ENCODE measurements around the gene MIEN1.
"Not testable (repeated sequence)": the region's sequence is repeated elsewhere in the genome, so short reads cannot be mapped to it uniquely, and the experiment has no call there.

MIEN1 gene

GRCh38 chr17:39755554-39756379 is 25.4 kb upstream of the MIEN1 start:
- DNase-seq, result no peak

GRCh38 chr17:39754958-39755553 is 24.7 kb upstream of the MIEN1 start:
- DNase-seq, result no peak

DNA sequence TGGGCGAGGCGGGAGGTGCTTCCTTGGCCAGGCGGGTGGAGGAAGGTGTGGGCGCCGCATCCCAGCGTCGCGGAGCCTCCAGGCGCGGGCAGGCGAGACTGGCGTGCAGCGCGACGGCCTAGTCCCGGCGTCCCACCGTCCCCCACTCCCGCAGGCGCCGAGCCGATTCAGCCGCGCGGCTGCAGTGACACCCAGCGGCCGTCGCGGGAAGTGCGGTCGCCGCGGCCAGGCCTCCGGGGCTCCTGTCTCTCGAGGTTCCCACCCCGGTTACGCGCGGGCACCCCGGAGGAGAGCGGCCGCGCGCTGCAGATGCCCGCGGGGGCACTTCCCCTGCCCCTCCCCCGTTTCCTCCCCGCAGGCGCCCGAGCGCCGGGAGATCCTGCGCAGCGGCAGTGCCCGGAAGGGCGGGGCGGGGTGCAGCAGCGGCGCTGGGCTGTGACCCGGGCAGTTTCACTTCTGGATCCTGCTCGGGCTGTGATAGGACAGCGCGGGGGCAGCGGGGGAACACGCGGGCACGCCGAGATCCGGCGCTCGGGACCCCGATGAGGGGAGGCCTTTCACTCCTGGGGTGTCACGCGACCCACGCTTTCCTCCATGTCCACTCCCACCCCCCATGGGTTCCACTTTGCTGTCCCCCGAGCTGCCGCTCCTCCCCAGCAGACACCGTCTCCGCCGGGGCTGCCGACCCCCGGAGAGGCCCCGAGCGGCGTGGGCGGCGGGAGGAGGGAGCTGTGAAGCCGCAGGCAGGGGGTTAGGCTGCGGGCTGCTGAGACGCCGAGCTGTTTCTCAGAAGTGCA is 24.0 kb upstream of the MIEN1 start:
- peak; percentile 88 for DNase-seq

DNA sequence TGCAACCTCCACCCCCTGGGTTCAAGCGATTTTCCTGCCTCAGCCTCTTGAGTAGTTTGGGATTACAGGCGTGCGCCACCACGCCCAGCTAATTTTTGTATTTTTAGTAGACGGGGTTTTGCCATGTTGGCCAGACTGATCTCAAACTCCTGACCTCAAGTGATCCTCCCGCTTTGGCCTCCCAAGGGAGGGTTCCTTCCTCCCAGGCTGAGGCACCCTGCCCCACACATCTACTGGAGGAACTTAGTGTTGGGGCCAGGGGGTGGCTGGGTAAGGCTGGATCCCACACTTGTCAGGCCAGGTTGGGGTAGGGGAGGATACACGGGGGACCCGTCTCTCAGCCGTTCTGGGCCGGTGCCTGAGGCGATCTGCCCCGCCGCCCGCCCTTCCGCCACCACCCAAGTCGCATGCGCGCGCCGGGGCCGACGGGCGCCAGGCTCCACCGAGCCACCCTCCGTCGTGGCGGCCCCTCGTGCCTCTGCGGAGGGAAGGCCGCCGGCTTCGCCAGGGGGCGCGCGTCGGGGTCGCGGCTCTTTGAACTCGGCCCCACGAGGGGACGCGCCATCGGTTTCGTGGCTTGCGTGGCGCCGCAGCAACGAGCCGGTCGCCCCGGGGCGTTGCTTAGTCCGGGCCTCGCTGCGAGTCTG is 23.3 kb upstream of the MIEN1 start:
- peak; percentile 27 for DNase-seq

GRCh38 chr17:39752241-39752881 is 22.0 kb upstream of the MIEN1 start:
- DNase-seq, result no peak

- no peak for DNase-seq
These were observed 21.3 kb upstream of the MIEN1 start for GRCh38 chr17:39751637-39752036.

GRCh38 chr17:39751016-39751543 is 20.7 kb upstream of the MIEN1 start:
- no peak for DNase-seq

DNA sequence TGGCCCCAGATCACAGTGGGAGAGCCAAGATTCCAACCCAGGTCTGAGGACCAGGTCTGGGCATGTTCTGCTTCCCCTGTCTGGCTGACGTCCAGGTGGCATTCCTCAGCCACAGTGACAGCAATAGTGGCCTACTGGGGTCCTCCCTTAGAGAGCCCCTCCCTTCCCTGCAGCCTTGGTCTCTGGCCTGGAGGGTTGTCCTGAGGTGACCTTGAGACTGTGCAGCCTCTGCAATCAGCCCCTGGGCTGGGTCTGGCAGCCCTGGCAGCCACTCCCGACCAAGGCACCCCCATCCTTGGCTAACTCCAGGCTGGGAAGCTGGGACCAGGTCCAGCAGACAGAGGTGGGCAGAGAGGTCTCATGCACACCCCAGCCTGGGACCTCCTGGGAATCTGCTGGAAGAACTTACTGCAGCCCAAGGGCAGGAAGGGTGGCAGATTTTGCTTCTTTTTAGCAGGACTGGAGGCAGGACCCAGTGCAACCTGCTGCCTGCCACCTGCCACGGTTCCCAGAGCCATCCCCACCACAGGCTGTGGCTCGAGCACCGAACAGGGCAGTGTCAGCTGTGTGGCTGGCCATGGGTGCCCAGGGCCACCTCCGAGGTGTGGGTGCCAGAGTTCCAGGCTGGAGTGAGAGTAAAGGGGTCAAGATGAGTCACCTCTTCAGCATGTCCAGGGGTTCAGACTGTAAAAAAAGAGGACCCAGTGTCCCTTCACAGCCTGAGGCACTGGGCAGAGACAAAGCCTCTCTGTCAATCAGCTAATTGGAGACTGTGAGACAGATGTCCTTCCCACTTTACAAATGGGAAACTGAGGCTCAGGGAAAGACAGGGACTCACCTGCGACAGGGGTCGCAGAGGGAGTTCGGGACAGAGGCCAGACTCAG is 20.0 kb upstream of the MIEN1 start:
- no peak for DNase-seq

GRCh38 chr17:39748444-39749034 is 18.2 kb upstream of the MIEN1 start:
- not testable (repeated sequence) for DNase-seq

GRCh38 chr17:39747745-39748144 is 17.4 kb upstream of the MIEN1 start:
- DNase-seq, result no peak

GRCh38 chr17:39746145-39746461 is 15.8 kb upstream of the MIEN1 start:
- DNase-seq, result no peak

DNA sequence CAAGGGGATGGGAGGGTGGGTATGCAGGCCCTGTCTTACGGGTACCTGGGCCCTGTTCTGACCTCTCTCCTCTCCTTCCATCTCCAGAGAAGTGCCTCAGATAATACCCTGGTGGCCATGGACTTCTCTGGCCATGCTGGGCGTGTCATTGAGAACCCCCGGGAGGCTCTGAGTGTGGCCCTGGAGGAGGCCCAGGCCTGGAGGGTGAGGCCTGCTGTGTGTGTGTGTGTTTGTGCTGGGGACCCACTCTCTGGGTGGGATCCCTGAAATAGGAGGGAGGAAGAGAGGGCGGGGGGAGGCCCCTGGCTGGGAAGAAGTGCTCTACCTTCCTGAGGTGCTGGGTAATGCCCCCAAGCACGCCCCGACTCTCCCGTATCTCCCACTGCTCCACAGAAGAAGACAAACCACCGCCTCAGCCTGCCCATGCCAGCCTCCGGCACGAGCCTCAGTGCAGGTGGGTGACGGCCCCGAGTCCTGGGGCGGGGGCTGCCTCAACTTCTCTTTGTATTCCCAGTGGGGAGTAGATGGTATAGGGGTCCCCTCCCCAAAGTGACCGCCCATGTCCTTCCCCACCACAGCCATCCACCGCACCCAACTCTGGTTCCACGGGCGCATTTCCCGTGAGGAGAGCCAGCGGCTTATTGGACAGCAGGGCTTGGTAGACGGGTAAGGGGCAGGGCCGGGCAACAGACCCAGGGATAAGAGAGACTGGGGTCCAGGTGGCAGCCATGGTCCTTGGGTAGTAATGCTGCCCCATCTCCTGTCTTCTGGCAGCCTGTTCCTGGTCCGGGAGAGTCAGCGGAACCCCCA is 15.2 kb upstream of the MIEN1 start:
- DNase-seq, result no peak

DNA sequence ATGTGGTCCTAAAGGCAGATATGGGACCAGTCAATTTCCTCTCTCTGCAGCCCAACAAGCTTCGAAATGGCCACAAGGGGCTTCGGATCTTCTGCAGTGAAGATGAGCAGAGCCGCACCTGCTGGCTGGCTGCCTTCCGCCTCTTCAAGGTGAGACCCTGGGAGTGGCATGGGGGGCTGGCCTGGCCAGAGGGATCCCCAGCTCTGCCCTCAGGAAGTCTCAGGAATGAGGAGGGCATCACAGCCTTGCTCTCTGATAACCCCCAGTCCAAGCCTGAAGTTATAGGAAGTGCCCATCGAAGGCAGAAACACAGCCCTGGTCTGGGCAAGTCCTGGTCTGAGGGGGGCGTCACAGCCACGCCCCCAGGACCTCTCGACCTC is 14.5 kb upstream of the MIEN1 start:
- DNase-seq, result no peak

- DNase-seq, result no peak
These were observed 13.9 kb upstream of the MIEN1 start for GRCh38 chr17:39744075-39744835.

DNA sequence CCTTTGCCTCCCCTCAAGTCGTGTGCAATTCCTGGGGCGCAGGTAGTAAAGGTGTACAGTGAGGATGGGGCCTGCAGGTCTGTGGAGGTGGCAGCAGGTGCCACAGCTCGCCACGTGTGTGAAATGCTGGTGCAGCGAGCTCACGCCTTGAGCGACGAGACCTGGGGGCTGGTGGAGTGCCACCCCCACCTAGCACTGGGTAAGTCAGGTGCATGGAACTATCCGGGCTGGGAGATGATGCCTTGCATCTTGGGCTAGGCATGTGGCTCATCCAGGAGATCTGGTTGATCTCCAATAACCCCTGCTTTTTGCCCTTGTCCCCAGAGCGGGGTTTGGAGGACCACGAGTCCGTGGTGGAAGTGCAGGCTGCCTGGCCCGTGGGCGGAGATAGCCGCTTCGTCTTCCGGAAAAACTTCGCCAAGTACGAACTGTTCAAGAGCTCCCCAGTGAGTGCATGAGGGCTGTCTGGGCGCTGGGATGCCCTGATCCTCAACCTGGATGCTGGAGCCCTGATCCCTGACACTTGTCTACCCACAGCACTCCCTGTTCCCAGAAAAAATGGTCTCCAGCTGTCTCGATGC is 12.6 kb upstream of the MIEN1 start:
- DNase-seq, result no peak

DNA sequence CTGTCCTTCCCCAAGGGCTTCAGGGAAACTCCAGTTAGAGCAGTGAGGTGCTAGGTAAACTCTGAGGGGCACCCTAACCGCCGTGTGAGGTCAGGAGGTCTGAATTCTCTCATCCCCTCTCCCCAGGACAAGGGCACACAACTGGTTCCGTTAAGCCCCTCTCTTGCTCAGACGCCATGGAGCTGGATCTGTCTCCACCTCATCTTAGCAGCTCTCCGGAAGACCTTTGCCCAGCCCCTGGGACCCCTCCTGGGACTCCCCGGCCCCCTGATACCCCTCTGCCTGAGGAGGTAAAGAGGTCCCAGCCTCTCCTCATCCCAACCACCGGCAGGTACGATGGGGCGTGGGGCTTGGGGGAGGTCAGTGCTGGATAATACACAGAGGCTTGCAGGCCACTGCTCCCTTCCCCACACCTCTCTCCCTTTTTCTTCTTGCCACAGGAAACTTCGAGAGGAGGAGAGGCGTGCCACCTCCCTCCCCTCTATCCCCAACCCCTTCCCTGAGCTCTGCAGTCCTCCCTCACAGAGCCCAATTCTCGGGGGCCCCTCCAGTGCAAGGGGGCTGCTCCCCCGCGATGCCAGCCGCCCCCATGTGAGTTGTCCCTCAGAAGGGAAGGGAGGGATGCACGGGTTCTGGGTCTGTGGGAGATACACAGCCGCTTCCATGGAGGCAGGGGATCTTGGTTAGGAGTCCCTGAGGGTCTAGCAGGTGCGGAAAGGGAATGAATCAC is 12.0 kb upstream of the MIEN1 start:
- DNase-seq, result no peak

GRCh38 chr17:39740357-39741111 is 10.2 kb upstream of the MIEN1 start:
- peak; percentile 63 for DNase-seq

- DNase-seq, result no peak
These were observed 9.6 kb upstream of the MIEN1 start for GRCh38 chr17:39739885-39740356.
